CD8-positive, alpha-beta memory T cell (primary cell): Measurements from ENCODE around the gene CHKA. TPM values are rescaled to one million over a fixed set of nuclear protein-coding genes. Genes with fewer than 3 reads are reported as not detected.
"Not testable (repeated sequence)": the region's sequence is repeated elsewhere in the genome, so short reads cannot be mapped to it uniquely, and the experiment has no call there.

Source experiments
- CTCF ChIA-PET: fragments of 350-600 bp; sonication (Branson Sonifier 250); formaldehyde crosslinking; loops from one replicate; lab custom pipeline; 2021; ENCODE audit warnings: antibody characterized with exemption; lab: Charles Lee
- POLR2A ChIA-PET: fragments of 350-600 bp; sonication (Branson Sonifier 250); formaldehyde crosslinking; loops from one replicate; lab custom pipeline; 2021; ENCODE audit warnings: antibody characterized with exemption; lab: Charles Lee
- DNase-seq, 5 donors: peaks; one replicate each; pipeline versions ENCODE4 v3.0.0 to v3.0.0-alpha.2; 2020 to 2022; ENCODE audit warnings: mixed read lengths in 1 of 5
- H3K27ac ChIP-seq: one replicate; pipeline ENCODE4 v1.7.0; 2013; ENCODE audit warnings: low read depth, mild to moderate bottlenecking, low read length, moderate library complexity
- H3K27me3 ChIP-seq: 2 replicates; pipeline ENCODE4 v1.7.0; 2013; ENCODE audit warnings: low read length, mild to moderate bottlenecking; ENCODE audit not compliant: insufficient read depth, poor library complexity, severe bottlenecking
- H3K36me3 ChIP-seq: 2 replicates; pipeline ENCODE4 v1.7.0; 2013; ENCODE audit warnings: mild to moderate bottlenecking, low read length, moderate library complexity; ENCODE audit not compliant: insufficient read depth
- H3K4me1 ChIP-seq: 2 replicates; pipeline ENCODE4 v1.7.0; 2013; ENCODE audit warnings: mild to moderate bottlenecking, low read length, moderate library complexity; ENCODE audit not compliant: insufficient read depth
- H3K4me3 ChIP-seq: 2 replicates; pipeline ENCODE4 v1.7.0; 2013; ENCODE audit warnings: mild to moderate bottlenecking, low read length
- H3K9me3 ChIP-seq: 2 replicates; pipeline ENCODE4 v1.7.0; 2013; ENCODE audit warnings: mild to moderate bottlenecking, low read length
- H3K27ac Mint-ChIP-seq, 8 donors: one replicate each; pipeline ENCODE4 v1.8.0; 2020 to 2021; ENCODE audit warnings: mixed read lengths in 8 of 8, mild to moderate bottlenecking in 6 of 8, inconsistent platforms in 3 of 8, moderate library complexity in 3 of 8
- H3K27me3 Mint-ChIP-seq, 2 donors: one replicate each; pipeline ENCODE4 v1.8.0; 2020 to 2021; ENCODE audit warnings: mixed read lengths in 2 of 2, mild to moderate bottlenecking in 1 of 2, moderate library complexity in 1 of 2
- H3K36me3 Mint-ChIP-seq, 3 donors: one replicate each; pipeline ENCODE4 v1.8.0; 2020 to 2021; ENCODE audit warnings: mixed read lengths in 3 of 3, inconsistent platforms in 1 of 3, mild to moderate bottlenecking in 1 of 3
- H3K4me1 Mint-ChIP-seq, 3 donors: one replicate each; pipeline ENCODE4 v1.8.0; 2020 to 2021; ENCODE audit warnings: mixed read lengths in 3 of 3, inconsistent platforms in 1 of 3, mild to moderate bottlenecking in 1 of 3
- H3K4me3 Mint-ChIP-seq, 7 donors: one replicate each; pipeline ENCODE4 v1.8.0; 2020 to 2021; ENCODE audit warnings: mixed read lengths in 7 of 7, mild to moderate bottlenecking in 6 of 7, moderate library complexity in 4 of 7, inconsistent platforms in 2 of 7
- H3K9me3 Mint-ChIP-seq, 5 donors: one replicate each; pipeline ENCODE4 v1.8.0; 2020 to 2022; ENCODE audit warnings: mixed read lengths in 5 of 5, mild to moderate bottlenecking in 3 of 5, moderate library complexity in 2 of 5, inconsistent platforms in 1 of 5
- polyA plus RNA-seq: library from polyadenylated mRNA; unstranded; fragments of 300-500 nt; fragmentation: Illumina TruSeq; gene quantifications from one replicate; pipeline ENCODE4 v1.2.3, GENCODE V29; 2021
- total RNA-seq, 2 experiments: library from RNA; stranded (reverse); gene quantifications; one replicate each; pipeline ENCODE4 v1.2.3, GENCODE V29; 2021

CHKA gene
- total and polyA plus RNA-seq, 3 experiments from 2014 or later, result 3.1 to 14.0 (median 11.6) TPM

GRCh38 chr11:68099474-68100405, 21.4 kb downstream of the CHKA start:
- Mint-ChIP-seq H3K36me3 (peaks cover 0 to 2% (median 0%) of the 10 kb centered on the region in 3 donors), H3K4me3 (peak overlapping the region in 4 of 7 donors; percentile 19 to 53 (median 30)), H3K4me1 (peaks cover 10 to 13% (median 12%) of the 10 kb centered on the region in 3 donors), H3K9me3 (no peaks in the 10 kb centered on the region), H3K27me3 (no peaks in the 10 kb centered on the region), H3K27ac (peak overlapping the region in 3 of 8 donors; percentile 38 to 65 (median 56))
- CTCF ChIA-PET, result interaction anchor here (1.3 kb wide), 1 partner anchor 12 kb away, joined by 3 read pairs; no protein-coding TSS in a partner anchor
- Histone ChIP-seq H3K27ac (peak overlapping the region; percentile 17), H3K9me3 (no peaks in the 10 kb centered on the region), H3K4me3 (peak overlapping the region; percentile 18), H3K4me1 (peaks cover 9% of the 10 kb centered on the region), H3K36me3 (no peaks in the 10 kb centered on the region), H3K27me3 (no peaks in the 10 kb centered on the region)
- DNase-seq, result peak in 1 of 5 donors; percentile 64
- POLR2A ChIA-PET, result no interaction called here

- no peaks in the 10 kb centered on the region for H3K9me3 ChIP-seq
- H3K4me1 Mint-ChIP-seq, result peaks cover 10 to 13% (median 12%) of the 10 kb centered on the region in 3 donors
- peaks cover 9% of the 10 kb centered on the region for H3K4me1 ChIP-seq
- H3K9me3 Mint-ChIP-seq, result no peaks in the 10 kb centered on the region
- POLR2A ChIA-PET, result no interaction called here
- CTCF ChIA-PET, result interaction anchor here (0.6 to 1.3 kb wide), 2 partner anchors 11 to 35 kb away, joined by 3 to 4 read pairs; no protein-coding TSS in a partner anchor
- DNase-seq, result no peak
- H3K4me3 Mint-ChIP-seq, result no peak overlapping the region
- no peaks in the 10 kb centered on the region for H3K27me3 Mint-ChIP-seq
- peak overlapping the region in 3 of 8 donors; percentile 46 to 65 (median 56) for H3K27ac Mint-ChIP-seq
- peaks cover 0 to 2% (median 0%) of the 10 kb centered on the region in 3 donors for H3K36me3 Mint-ChIP-seq
- H3K27ac ChIP-seq, result peak overlapping the region; percentile 17
- H3K4me3 ChIP-seq, result no peak overlapping the region
- no peaks in the 10 kb centered on the region for H3K27me3 ChIP-seq
- no peaks in the 10 kb centered on the region for H3K36me3 ChIP-seq
Observed at GRCh38 chr11:68099057-68099456, 22.1 kb downstream of the CHKA start.

- H3K27ac Mint-ChIP-seq, result no peak overlapping the region
- Histone ChIP-seq H3K27me3 (no peaks in the 10 kb centered on the region), H3K4me1 (peaks cover 9% of the 10 kb centered on the region), H3K4me3 (no peak overlapping the region), H3K27ac (no peak overlapping the region), H3K36me3 (no peaks in the 10 kb centered on the region), H3K9me3 (no peaks in the 10 kb centered on the region)
- H3K27me3 Mint-ChIP-seq, result no peaks in the 10 kb centered on the region
- ChIA-PET POLR2A (no interaction called here), CTCF (no interaction called here)
- H3K4me3 Mint-ChIP-seq, result no peak overlapping the region
- H3K4me1 Mint-ChIP-seq, result peaks cover 10 to 13% (median 12%) of the 10 kb centered on the region in 3 donors
- DNase-seq, result no peak
- peaks cover 0 to 2% (median 0%) of the 10 kb centered on the region in 3 donors for H3K36me3 Mint-ChIP-seq
- H3K9me3 Mint-ChIP-seq, result no peaks in the 10 kb centered on the region
Observed at GRCh38 chr11:68096962-68097361, 24.2 kb downstream of the CHKA start.

GRCh38 chr11:68093565-68093964, 27.6 kb downstream of the CHKA start:
- no peak overlapping the region for H3K4me3 Mint-ChIP-seq

GRCh38 chr11:68092946-68093345, 28.2 kb downstream of the CHKA start:
- H3K4me1 ChIP-seq, DNase-seq, H3K9me3 ChIP-seq, H3K27me3 ChIP-seq, H3K9me3 Mint-ChIP-seq, H3K27ac Mint-ChIP-seq, H3K36me3 Mint-ChIP-seq, H3K4me3 ChIP-seq, H3K36me3 ChIP-seq, POLR2A ChIA-PET, CTCF ChIA-PET, H3K27me3 Mint-ChIP-seq, H3K4me1 Mint-ChIP-seq, H3K4me3 Mint-ChIP-seq, H3K27ac ChIP-seq: not testable (repeated sequence)

More at GRCh38 chr11:68093565-68093964, 27.6 kb downstream of the CHKA start:
- Mint-ChIP-seq H3K4me1 (no peaks in the 10 kb centered on the region), H3K36me3 (no peaks in the 10 kb centered on the region), H3K27ac (no peak overlapping the region), H3K27me3 (no peaks in the 10 kb centered on the region), H3K9me3 (no peaks in the 10 kb centered on the region)
- no peaks in the 10 kb centered on the region for H3K4me1 ChIP-seq
- ChIA-PET POLR2A (interaction anchor here (0.6 kb wide), 1 partner anchor 29 kb away, joined by 3 read pairs; no protein-coding TSS in a partner anchor), CTCF (no interaction called here)
- no peak for DNase-seq
- H3K27ac ChIP-seq, result no peak overlapping the region
- H3K36me3 ChIP-seq, result no peaks in the 10 kb centered on the region
- no peaks in the 10 kb centered on the region for H3K9me3 ChIP-seq
- no peak overlapping the region for H3K4me3 ChIP-seq
- H3K27me3 ChIP-seq, result no peaks in the 10 kb centered on the region

- no peak overlapping the region for H3K27ac ChIP-seq
- H3K27ac Mint-ChIP-seq, result no peak overlapping the region
- H3K4me3 Mint-ChIP-seq, result no peak overlapping the region
- no peak for DNase-seq
- H3K4me1 ChIP-seq, result no peaks in the 10 kb centered on the region
- no peak overlapping the region for H3K4me3 ChIP-seq
- H3K36me3 Mint-ChIP-seq, result no peaks in the 10 kb centered on the region
- no peaks in the 10 kb centered on the region for H3K4me1 Mint-ChIP-seq
- no peaks in the 10 kb centered on the region for H3K9me3 ChIP-seq
- no peaks in the 10 kb centered on the region for H3K36me3 ChIP-seq
- H3K27me3 ChIP-seq, result no peaks in the 10 kb centered on the region
- CTCF ChIA-PET, result no interaction called here
- H3K9me3 Mint-ChIP-seq, result no peaks in the 10 kb centered on the region
- POLR2A ChIA-PET, result no interaction called here
- H3K27me3 Mint-ChIP-seq, result no peaks in the 10 kb centered on the region
Observed at GRCh38 chr11:68092411-68092810, 28.8 kb downstream of the CHKA start.

- DNase-seq, result no peak
- Mint-ChIP-seq H3K4me1 (no peaks in the 10 kb centered on the region), H3K27me3 (no peaks in the 10 kb centered on the region), H3K27ac (no peak overlapping the region), H3K36me3 (no peaks in the 10 kb centered on the region), H3K9me3 (no peaks in the 10 kb centered on the region), H3K4me3 (no peak overlapping the region)
- Histone ChIP-seq H3K27ac (no peak overlapping the region), H3K9me3 (no peaks in the 10 kb centered on the region), H3K4me1 (no peaks in the 10 kb centered on the region), H3K4me3 (no peak overlapping the region), H3K27me3 (no peaks in the 10 kb centered on the region), H3K36me3 (no peaks in the 10 kb centered on the region)
- POLR2A ChIA-PET, result no interaction called here
- CTCF ChIA-PET, result no interaction called here
Observed at GRCh38 chr11:68090706-68091105, 30.5 kb downstream of the CHKA start.

GRCh38 chr11:68090287-68090686, 30.9 kb downstream of the CHKA start:
- H3K27ac Mint-ChIP-seq, result no peak overlapping the region
- CTCF ChIA-PET, result no interaction called here
- H3K27ac ChIP-seq, result no peak overlapping the region

More at GRCh38 chr11:68090287-68090686, 30.9 kb downstream of the CHKA start:
- H3K36me3 ChIP-seq, result no peaks in the 10 kb centered on the region
- Mint-ChIP-seq H3K36me3 (no peaks in the 10 kb centered on the region), H3K27me3 (no peaks in the 10 kb centered on the region), H3K4me1 (no peaks in the 10 kb centered on the region), H3K4me3 (no peak overlapping the region), H3K9me3 (no peaks in the 10 kb centered on the region)
- H3K27me3 ChIP-seq, result no peaks in the 10 kb centered on the region
- no peaks in the 10 kb centered on the region for H3K4me1 ChIP-seq
- H3K4me3 ChIP-seq, result no peak overlapping the region
- POLR2A ChIA-PET, result no interaction called here
- no peak for DNase-seq
- no peaks in the 10 kb centered on the region for H3K9me3 ChIP-seq
